DMS79 (cell line): ENCODE results near the gene ARSI.

Experiments used
- DNase-seq: peaks from one replicate; lab custom pipeline; 2025; lab: John Stamatoyannopoulos, UW

ARSI gene

DNA sequence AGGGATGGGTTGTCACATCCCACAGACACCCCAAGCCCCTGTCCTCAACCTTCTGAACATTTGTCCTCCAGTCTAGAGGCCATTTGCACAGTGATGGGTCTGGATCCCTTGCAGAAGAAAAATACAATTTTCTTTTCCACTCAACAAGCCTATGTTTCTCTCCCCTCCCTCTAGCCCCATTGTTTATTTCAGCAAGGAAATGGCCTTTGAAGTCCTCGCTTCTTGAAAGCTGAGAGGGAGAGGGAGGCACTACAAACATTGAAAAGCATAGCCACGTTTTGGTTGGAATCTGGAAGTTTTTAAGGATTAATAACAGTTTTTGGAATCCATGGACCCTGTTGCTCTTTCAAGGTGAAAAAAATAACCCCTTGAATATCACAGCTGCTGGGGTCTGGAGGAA lies 24.0 kb upstream of the ARSI start:
- no peak for DNase-seq

DNA sequence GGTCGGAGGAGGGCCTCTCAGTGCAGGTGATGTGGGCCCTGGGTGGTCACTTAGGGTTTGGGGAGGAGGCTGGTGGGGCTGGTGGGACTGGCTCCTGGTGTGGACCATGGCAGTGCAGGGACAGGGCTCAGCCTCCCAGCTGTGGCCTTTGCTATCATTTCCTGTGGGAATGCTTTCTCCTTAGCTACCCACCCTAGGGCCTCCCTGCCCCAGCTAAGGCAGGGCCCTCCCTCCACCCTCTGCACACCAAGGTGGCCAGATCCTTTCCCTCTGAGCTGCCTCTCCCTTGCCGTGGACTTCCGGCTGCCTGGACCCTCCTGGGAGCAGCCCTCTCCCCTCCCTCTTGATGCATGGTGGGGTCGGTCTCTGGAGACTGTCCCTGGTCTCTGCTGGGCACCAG lies 22.7 kb upstream of the ARSI start:
- DNase-seq, result no peak

DNA sequence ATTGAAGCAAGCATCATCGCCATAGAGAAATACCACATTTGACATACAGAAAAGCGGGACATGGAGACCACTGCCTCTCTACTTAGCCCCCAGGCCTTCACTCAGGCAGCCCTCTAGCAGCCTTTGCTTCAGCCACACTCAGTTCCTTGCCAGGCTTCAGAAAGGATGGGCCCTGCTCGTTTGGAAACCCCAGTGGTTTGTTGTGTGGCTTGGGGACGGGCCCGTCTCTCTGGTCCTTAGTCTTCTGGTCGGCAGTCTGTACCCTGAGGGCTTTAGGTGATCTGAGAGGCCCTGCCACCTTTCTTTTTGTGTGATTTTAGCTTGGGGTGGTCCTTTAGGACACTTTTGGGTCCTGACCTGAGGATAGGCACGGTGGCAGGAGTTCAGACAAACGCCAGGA lies 21.1 kb upstream of the ARSI start:
- no peak for DNase-seq

DNA sequence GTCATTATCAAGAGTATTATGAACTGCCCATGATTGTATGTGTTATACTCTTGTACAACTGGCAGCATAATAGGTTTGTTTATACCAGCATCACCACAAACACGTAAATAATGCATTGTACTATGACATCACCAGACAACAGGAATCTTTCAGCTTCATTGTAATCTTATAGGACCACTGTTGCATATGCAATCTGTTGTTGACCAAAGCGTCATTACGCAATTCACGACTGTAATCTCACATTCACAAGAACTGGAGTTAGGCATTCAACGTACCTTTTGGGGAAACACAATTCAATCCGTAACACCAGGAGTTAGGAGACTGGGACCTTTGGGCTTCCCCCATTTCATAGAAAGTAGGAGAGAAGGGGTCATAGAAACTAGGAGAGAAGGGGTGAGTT lies 20.4 kb upstream of the ARSI start:
- no peak for DNase-seq

DNA sequence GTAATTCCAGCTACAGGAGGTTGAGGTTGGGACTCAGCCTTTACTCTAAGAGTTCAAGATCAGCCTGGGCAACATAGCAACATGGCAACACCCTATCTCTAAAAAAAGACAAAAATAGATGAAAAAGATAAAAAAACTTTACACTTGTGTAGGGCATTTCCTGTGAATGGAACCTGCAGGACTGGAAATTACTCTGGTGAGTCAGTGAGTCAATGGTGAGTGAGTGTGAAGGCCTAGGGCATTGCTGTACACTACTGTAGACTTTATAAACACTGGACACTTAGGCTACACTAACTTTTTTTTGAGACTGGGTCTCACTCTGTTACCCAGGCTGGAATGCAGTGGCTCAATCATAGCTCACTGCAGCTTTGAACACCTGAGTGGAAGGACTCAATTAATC lies 19.5 kb upstream of the ARSI start:
- DNase-seq, result no peak

DNA sequence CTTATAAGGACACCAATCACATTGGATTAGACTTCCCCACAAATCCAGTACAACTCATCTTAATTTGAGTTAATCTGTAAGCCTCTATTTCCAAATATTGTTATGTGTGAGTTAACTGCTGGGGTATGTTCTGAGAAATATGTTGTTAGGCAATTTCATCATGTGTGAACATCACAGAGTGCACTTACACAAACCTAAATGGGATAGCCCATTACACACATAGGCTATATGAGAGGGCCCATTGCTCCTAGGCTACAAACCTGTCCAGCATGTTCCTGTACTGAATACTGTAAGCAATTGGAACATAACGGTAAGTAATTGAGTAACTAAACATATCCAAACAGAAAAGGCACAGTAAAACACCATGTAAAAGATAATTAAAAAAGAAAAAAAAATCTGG lies 19.1 kb upstream of the ARSI start:
- no peak for DNase-seq

DNA sequence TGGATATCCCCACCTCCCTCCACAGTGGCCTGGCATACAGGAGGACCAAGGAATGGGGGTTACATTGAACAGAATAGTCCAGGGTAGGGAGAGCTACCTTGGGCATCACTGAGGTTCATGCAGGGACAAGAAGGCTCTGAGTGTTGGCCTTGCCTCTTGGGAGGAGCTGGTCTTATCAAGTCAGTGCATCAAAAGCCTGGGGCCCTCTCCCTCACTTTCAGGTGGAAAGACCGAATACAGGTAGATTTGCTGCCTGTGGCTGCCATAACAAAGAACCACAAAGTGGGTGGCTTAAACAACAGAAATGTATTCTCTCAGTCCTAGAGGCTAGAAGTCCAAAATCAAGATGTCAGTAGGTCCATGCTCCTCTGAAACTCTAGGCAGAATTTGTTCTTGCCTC lies 18.5 kb upstream of the ARSI start:
- DNase-seq, result no peak

DNA sequence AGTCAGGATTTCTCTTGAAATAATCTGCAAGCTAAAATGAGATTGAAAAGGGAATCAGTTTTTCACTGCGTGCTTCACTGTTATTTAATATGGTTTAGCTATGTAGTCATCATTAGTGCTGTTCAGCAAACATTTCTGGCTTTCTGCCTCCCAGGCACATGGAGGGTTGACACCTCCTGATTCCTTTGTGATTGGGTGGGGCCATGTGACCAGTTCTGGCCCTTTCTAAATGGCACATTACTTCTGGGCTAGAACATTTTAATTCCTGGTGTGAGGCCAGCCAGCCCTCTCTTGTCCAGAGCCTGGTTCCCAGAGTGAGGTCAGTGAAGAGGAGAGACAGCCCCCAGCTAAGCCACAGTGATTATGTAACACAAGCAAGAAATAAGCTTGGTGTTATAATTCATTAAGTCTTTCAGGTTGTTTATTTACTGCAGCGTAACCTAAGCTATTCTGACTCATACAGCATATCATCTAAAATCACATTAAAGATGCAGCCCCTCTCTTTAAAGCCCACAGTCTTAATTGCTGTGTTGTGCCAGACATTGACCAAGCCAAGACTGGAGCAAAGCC lies 17.4 kb upstream of the ARSI start:
- DNase-seq, result no peak

DNA sequence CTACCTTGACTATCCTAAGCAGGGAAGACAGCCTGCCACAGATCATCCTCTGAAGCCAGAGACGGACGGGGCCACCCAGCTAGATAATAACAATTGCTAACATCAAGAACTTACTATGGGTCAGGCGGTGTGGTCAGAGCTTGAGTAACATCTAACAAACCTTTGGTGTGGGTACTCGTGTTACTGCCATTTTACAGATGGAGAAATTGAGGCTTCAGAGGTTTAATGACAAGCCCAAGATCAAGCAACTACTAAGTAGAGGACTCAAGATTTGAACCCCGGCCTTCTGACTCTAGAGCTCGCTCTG lies 16.7 kb upstream of the ARSI start:
- no peak for DNase-seq

DNA sequence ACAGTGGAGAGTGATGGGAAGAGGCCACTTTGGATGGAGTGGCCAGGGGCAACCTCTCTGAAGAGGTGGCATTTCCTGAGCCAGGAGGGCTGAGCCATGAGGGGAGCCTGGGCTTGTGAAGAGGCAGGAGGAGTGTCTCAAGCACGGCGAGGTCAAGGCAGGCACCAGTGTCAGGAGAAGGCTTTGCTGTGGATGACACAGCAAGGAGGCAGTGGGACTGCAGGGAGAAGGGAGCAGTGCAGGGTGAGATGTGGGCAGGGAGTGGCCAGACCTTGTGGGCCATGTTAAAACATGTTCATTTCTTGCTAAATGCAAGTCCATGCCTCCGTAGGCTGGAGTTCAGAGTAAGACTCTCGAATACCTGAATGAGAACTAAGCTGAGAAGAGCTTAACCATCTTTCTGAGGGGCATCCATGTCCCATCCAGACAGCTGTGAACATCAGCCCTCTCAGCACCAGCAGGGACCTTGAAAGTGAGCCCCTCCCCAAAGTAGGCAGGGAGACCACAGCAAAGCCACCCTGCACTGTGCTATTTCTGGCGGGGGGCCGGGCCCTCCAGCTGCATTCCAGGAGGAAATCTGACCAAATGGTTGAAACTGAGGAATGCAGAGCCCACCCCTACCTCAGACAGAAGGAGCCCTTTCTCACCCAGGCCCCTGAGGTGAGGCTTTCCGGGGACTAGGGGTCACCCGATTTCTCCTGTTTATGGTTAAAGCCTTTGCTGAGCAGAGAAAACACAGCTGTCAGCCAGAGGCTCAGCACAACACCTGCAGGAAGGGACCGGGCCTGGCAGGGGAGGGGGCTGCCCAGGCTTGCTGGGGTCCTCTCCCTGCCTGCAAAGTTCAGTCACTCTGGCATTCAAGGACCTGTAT lies 16.1 kb upstream of the ARSI start:
- DNase-seq, result no peak

DNA sequence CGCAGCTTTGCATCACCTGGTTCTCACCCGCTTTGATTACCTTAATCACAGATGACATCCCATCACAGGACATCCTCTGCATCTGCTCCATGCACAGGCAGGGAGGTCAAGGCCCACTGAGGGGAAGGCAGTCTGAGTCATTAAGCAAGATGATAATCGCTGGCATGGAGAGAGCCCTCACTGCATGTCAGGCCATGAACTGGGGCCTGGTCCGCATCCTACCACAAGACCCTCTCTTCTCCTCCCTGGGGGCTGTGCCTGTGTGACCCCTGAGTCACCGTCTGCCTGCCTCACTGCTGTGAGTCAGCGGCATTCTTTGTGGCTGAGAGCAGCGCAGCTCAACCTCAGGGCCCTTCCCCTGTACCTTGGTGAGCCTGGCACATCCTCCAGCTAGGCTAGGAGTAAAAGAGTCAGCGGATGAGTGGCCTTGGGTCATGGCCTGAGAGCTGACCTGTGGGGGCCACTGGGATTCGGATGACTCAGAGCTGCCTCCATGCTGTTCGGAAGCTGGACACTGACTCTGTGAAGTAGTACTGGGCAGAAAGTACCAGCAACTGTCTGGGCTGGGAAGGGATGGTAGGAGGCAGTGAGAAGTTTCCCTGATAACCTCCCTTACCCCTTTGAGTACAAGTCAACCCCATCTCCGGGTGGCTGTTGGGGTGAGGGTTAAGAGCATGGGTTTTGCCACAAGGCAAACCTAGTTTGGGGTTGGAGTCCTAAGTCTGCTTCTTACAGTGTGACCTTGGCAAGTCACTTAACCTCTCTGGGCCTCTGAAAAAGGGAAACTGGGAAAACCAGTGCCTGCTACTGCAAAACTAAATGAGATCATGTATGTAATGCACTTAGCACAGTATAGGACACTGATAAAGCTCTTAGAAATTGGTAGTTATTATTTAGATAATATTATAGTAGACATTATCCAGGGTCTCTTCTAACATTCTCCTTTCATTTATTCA lies 14.6 kb upstream of the ARSI start:
- no peak for DNase-seq

DNA sequence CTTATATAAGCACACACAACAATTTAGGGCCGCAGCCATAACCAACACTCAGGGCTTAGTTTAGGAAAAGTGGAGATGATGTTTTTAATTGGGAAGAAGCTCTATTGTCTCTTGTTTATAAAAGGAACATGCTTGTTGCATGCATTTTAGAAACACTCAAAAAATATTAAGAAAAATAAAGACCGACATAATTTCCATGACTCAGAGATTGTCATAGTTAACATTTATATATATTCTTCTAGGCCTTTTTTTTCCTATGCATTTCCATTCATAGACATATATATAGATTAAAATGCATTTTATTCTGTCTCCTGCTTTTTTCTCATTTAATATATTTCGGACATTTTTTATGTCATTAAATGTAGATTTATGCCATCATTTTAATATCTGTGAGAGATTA lies 13.6 kb upstream of the ARSI start:
- DNase-seq, result no peak

DNA sequence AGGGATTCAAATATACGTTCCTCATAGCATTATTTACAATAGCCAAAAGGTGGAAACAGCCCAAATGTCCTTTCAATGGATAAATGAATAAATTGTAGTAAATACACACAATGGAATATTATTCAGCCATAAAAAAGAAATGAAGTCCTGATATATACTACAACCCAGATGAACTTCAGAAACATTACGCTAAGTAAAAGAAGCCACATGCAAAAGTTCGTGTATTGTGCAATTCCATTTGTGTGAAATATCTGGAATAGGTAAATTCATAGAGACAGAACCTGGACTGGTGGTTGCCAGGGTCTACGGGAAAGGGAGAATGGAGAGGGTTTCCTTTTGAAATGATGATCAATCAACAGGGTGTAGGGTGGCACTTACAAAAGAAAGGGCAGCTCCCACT lies 12.5 kb upstream of the ARSI start:
- DNase-seq, result no peak

DNA sequence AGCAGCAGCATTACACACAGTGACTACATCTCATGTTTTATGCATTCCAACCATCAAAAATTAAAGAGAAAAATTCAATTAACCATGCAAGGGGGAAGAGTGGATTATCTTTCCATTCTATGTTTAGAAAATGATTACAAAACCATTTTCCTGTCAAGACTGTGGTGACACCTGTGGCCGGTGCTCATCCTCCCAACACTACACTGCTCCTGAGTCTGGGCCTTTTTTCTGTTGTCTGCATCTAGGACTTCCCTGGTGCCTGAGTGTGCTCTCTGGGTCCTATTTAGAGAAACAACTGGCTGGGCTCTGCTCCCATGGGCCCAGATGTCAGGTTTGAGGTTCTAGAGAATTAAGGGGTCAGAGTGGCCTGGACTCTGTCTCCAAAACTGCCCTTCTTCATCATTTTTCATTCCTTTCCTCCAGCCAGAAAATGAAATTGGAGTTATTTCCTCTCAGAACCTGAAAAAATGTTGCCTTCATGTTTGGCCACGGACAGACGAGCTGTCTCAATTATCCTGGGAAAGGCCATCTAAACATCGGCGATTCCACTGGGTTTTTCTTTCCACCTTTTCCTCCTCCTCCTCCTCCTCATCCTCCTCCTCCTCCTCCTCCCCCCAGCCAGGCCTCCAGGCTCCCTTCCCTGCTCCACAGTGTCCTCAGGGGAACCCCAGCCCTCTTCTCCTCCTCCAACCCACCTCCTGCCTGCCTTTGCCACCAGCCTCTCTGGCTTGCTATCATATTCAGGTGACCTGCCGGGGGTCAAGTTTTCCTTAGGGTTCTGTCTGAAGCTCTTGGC lies 11.4 kb upstream of the ARSI start:
- DNase-seq, result no peak

DNA sequence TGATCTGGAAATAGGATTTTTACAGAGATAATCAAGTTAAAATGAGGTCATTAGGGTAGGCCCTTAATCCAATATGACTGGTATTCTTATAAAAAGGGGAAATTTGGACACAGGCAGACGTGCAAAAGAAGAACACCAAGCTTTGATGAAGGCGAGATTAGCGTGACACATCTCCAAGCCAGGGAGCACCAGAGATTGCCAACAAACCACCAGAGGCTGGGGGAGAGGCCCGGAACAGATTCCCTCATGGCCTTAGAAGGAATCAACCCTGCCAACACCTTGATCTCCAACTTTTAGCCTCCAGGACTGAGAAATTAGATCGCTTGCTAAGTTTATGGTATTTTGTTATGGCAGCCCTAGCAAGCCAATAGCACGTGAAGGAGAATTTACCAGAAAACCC lies 10.8 kb upstream of the ARSI start:
- no peak for DNase-seq

DNA sequence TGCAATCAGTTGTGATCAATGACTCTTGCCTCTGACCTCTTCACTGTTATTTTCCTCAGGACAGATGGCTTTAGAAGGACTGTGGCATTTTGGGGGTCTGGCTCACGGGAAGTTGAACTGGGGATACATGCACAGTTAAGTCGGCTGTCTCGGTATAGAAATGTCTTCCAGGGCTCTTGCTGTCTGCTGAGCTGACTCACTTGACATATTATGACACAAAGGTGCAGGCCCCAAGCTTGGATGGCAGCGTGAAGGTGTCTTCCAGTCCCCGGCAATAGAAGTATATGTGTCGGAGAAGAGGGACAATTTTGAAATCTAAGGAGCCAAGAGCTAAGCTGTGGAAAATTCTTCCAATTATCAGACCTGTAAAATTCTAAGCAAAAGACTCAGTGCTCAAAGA lies 9.8 kb upstream of the ARSI start:
- no peak for DNase-seq

DNA sequence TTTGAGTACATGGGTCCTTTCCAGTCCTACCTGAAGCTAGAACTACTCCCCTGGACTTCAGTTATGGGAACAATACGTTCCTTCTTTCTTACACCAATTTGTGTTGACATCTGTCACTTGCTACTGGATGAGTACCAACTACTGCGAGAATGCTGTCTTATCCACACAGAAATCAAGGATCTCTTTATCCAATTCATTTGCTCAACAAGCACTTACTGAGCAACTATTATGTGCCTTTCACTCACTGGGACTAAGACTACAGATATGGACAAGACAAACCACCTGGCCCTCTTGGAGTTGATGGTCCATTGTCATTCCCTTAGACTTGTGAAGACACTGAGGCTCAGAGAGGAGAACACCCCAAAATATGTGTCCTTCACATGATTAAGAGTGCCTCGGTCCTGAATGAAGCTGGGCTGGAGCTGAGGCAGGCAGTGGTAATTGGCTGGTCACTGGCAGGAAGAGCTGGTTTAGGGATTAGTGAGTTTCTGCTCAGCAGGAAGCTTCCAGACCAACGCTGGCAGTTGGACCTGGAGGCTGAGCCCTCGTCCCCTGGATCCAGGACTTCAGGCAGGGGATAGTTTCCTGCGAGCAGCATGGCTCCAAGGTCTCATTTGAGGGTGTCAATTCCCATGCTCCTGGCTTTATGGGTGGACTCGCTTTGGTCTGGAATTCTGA lies 8.4 kb upstream of the ARSI start:
- no peak for DNase-seq

DNA sequence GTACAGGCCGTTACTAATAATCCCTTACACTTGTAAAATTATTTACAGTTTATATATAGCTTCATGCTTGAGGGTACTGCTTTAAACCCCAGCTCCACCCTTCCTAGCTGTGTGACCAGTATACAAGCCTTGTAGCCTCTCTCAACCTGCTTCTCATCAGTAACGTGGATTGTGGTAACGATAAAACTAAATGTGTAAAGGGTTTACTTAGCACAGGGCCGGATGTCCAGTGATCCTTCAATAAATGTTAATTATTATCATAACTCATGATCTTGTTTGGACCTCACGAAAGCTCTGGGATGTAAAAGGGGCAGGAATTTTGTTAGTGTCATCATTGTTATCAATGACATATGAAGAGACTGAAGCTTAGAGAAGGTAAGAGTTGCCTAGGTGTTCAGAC lies 7.5 kb upstream of the ARSI start:
- DNase-seq, result no peak

DNA sequence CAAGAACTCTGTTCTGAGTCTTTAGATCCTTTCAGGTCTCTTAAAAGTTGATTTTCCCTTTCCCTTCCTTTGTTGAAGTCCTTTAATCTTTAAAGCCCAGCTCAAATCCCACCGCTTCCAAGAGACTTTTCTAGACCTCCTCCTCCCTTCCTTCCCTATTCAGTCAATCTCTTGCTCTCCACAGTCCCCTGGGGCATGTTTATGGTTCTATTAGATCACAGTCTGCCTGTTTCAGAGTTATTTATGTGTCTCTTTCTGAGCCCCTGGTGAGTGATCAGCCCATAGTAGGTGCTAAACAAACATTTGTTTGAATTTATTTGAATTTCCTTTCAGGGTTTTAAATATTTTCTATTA lies 7.2 kb upstream of the ARSI start:
- no peak for DNase-seq

DNA sequence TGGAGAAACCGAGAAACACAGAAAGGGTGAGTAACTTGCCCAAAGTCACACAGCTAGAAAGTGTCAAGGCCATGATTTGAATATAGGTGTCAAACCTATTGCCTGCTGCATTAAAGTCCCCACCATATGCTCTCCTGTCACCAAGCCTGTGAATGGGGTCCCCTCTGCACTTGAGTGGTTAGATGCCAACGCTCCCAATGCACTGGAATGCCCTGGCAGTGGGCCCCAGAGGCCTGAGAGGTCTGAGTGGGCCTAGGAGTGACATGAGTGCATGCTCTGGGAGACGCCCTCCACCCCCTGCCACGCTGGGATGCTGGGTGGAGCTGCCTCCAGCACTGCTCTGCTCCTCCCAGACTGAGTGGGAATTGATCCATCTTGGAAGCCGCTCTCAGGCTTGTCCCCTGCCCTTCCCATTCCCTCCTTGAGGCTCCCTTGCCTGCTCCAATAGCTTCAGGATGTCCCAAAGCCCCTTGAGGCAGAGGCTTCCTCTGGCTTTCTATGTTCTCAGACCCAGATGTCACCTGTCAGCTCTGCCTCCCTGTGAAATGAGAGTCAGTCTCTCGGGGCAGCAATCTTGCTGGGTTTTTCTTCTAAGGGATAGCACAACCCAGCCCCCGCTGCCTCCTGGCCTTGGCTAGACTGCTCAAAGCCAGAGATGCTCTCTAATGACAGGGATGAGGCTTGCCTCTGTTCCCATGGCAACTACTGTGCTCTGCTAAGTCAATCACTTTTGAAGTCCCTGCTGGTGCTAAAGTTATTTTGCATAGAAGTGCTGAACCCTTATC lies 6.6 kb upstream of the ARSI start:
- no peak for DNase-seq
